ENCODE data around the gene STRA6.

The STRA6 gene

GRCh38 chr15:74136814-74137536, 65.6 kb downstream of the STRA6 start:
- FAIRE-seq (peak; percentile 18), DNase-seq (ENCODE audit: extremely low spot score, insufficient read length, low read depth) (no peak)

GRCh38 chr15:74136540-74136813, 66.1 kb downstream of the STRA6 start:
- FAIRE-seq, result no peak
- no peak for DNase-seq (ENCODE audit: extremely low spot score, insufficient read length, low read depth)

- no peak for DNase-seq (ENCODE audit: extremely low spot score, insufficient read length, low read depth)
- FAIRE-seq, result no peak
Measured at GRCh38 chr15:74135041-74135565, 67.5 kb downstream of the STRA6 start.

- no peak for DNase-seq (ENCODE audit: extremely low spot score, insufficient read length, low read depth)
- no peak for FAIRE-seq
Measured at GRCh38 chr15:74134387-74135027, 68.1 kb downstream of the STRA6 start.

GRCh38 chr15:74133694-74134386, 68.7 kb downstream of the STRA6 start:
- DNase-seq (ENCODE audit: extremely low spot score, insufficient read length, low read depth) (no peak), FAIRE-seq (no peak)

- DNase-seq (ENCODE audit: extremely low spot score, insufficient read length, low read depth) (no peak), FAIRE-seq (no peak)
Measured at GRCh38 chr15:74132681-74133651, 69.6 kb downstream of the STRA6 start.

GRCh38 chr15:74131628-74132413, 70.8 kb downstream of the STRA6 start:
- DNase-seq (ENCODE audit: extremely low spot score, insufficient read length, low read depth), result no peak
- no peak for FAIRE-seq

- DNase-seq (ENCODE audit: extremely low spot score, insufficient read length, low read depth) (no peak), FAIRE-seq (no peak)
Measured at GRCh38 chr15:74130849-74131627, 71.5 kb downstream of the STRA6 start.

GRCh38 chr15:74130155-74130848, 72.3 kb downstream of the STRA6 start, which contains the start of gene ISLR2:
Gene ISLR2 (plus strand): TSS chr15:74130586. CDS start chr15:74132755, 2,169 bp downstream.
- no peak for FAIRE-seq
- no peak for DNase-seq (ENCODE audit: extremely low spot score, insufficient read length, low read depth)

GRCh38 chr15:74129586-74130154, 72.9 kb downstream of the STRA6 start:
- FAIRE-seq (no peak), DNase-seq (ENCODE audit: extremely low spot score, insufficient read length, low read depth) (no peak)

Measured in GM18507 (cell line).